Measurements from ENCODE around the gene DIP2C.

DNA sequence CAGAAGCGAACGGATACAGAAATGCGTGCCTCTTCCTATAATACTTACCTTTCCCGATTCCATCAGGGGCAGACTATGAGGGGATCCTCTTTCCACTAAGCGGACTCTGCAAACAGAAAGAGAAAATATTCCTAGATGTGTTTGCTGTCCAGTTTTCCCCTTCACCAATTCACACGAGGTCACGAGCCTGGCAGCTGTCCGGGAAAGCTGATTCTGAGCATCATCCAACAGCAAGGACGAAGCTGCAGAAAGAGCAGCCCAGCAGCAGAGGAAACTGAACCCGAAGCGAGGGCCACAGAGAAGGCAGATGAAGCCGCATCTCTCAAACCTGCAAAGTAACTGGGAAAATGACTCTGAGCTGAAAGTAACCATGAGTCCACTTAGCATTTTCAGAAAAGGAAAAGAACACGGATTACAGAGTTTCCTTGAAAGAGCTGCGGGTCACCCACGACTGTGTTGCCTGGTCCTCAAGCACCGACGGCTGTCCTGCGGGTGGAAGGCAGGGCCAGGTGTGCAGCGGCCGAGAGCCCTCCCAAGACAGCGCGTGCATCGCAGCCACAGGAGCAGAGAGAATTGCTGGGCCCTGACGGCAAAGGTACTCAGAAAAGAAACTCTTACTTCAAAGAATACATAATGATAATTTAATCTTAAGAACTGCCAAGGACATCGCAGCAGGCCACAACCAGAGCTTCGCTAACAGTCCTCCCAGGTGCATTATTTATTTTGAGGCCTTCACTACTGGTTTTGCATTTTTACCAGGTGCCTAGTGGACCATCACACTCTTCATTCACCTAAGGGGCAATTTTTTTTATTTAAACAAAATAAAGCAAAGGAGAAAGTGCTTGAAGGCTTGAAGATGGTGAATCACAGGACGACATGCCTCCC, 400.9 kb downstream of the DIP2C start:
- TF ChIP-seq, protein P1, sequence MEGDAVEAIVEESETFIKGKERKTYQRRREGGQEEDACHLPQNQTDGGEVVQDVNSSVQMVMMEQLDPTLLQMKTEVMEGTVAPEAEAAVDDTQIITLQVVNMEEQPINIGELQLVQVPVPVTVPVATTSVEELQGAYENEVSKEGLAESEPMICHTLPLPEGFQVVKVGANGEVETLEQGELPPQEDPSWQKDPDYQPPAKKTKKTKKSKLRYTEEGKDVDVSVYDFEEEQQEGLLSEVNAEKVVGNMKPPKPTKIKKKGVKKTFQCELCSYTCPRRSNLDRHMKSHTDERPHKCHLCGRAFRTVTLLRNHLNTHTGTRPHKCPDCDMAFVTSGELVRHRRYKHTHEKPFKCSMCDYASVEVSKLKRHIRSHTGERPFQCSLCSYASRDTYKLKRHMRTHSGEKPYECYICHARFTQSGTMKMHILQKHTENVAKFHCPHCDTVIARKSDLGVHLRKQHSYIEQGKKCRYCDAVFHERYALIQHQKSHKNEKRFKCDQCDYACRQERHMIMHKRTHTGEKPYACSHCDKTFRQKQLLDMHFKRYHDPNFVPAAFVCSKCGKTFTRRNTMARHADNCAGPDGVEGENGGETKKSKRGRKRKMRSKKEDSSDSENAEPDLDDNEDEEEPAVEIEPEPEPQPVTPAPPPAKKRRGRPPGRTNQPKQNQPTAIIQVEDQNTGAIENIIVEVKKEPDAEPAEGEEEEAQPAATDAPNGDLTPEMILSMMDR (conservative IDR thresholded peaks at IDR 0.05; ENCODE audit: low read length) = no peak
- no peak for TF ChIP-seq EZH2phosphoT487 (IDR thresholded peaks at IDR 0.05; ENCODE audit: borderline replicate concordance)

All from Loucy (cell line).